Stimulated activated CD8-positive, alpha-beta memory T cell treated with anti-CD3 and anti-CD28 coated beads, Interleukin-4, amount 100 ng/mL, for 24 hours (primary cell): ENCODE measurements around the gene FNDC4.

Experiments used
- DNase-seq: peaks from one replicate; pipeline ENCODE4 v3.0.0-alpha.2; 2020; ENCODE audit warnings: low read depth

The FNDC4 gene

GRCh38 chr2:27494284-27494943, 586 bp downstream of the FNDC4 start:
- no peak for DNase-seq

DNA sequence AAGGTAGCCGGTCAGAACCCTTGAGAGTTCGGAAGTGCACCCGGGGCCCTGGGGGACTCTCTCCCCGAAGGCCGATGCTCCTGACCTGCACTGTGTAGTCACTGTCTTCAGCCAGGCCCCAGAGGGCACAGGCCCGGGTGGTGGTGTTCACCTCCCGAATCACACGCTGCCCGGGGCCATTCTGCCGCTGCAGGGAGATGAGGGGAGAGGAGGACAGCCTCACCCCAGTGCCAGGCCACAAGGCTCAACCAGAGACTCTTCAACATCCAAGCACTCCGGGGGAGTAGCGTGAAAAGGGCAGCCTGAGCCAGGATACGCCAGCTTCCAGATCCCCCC, 1.1 kb downstream of the FNDC4 start:
- DNase-seq = no peak

DNA sequence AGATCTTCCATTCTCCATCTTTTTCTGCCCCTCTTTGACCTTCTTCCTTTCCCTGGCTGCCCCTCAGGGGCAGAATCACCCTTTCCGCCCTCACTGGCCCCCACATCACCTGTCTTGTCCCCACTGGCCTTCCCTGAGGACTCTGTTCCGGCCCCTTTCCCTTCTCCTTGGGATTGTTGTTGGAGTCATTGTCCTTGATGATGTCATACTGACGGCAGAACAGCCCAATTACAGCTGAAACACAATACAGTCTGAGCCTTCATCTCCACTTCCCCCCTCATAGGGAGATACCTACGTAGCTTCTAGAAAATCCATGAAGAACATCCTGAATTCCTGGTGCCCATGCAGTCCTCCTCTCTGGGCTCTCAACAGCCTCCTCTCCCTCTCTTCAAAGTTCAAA, 2.4 kb downstream of the FNDC4 start:
- no peak for DNase-seq

GRCh38 chr2:27489498-27490397, 5.3 kb downstream of the FNDC4 start, which contains the start of gene IFT172:
Gene IFT172, minus strand, starts transcription at chr2:27489743. Its CDS starts 90 bp downstream, at chr2:27489653.
- peak; percentile 98 for DNase-seq

DNA sequence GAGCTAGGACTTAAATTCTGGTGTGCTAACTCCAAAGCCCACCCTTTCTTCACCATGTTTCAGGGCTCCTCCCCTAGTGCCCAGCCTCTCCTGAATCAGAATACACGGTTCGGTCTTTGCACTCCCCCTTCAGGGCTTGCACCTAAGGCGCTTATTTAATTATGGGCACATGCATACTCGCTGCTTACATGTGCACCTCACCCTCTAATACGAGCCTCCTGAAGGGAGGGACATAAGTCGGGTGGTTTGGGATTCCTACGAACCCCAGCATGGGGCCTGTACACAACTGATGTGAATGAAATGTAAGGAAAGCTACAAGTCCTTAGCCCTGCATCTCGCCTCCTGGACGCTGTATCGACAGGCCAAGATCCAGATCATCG, 5.9 kb downstream of the FNDC4 start:
- DNase-seq = no peak

DNA sequence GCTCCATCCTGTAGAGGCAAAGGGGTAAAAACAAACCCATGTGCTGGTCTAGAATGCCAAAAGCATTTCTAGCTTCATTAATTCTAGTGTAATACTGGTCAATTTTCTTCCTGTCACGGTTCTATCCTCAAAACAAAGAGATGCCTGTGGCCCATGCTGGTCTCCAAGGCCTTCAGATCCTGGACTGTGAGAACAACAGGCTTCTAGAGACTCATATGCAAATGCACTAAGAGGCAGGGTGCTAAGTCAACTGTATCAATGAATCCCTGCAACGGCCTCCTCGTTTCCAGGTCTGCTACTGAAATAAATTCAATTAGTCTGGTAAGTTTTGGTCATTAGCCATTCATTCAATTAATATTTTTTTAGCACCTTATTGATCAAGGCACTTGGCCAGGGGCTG, 9.5 kb downstream of the FNDC4 start:
- no peak for DNase-seq

GRCh38 chr2:27471961-27472360, 23.0 kb downstream of the FNDC4 start:
- DNase-seq = no peak

DNA sequence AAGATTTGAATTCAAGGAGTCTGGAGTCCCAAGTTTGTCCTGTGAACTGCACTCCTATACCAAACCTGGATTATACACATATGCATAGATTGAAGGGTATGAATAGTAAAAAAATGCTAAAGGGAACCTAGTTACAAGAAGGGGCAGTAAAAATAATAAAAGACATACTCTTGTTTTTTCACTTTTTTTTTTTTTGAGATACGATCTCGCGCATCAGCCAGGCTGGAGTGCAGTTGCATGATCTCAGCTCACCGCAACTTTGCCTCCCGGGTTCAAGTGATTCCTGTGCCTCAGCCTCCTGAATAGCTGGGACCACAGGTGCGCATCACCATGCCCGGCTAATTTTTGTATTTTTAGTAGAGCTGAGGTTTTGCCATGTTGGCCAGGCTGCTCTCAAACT, 30.6 kb downstream of the FNDC4 start:
- DNase-seq = no peak

DNA sequence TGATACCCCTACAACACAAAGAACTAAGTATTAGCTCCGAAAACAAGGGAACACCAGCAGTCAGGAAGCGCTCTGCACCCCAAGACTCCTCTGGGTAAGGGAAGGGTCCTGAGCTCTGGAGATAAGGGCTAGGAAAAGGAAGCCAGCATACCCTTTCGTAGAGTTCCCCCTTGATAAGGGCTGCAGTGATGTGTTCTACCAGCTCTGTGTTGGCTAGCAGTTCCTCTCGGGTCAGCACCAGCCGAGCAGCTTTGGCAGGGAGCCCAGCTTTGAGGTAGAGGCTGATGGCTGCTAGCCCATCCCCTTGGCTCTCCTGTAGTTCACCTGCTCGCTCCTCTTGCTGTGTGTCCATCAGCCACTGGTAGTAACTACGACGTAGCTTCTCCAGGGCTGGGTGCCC, 33.9 kb downstream of the FNDC4 start:
- DNase-seq = no peak

GRCh38 chr2:27453968-27454367, 41.0 kb downstream of the FNDC4 start:
- DNase-seq = no peak

- DNase-seq = no peak
Observed at GRCh38 chr2:27451095-27451494, 43.9 kb downstream of the FNDC4 start.

- no peak for DNase-seq
Observed at GRCh38 chr2:27448381-27448780, 46.6 kb downstream of the FNDC4 start.

DNA sequence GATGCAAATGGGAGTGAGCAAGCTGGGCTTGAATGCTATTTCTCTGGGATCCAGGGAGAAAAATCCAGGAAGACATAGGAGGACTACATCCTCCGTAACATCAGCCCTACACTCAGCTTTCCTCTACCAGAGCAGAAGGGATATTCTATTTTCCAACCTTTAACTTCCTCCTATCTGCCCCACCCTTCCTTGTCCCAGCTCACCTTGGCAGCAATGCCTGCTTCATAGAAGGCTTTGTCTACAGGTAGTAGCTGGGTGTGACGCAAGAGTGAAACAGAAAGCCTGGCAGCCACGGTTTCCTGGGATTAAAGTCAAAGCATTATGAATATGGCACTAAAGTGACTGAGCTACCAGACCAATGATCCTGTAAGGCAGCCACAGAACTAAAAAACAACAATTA, 48.9 kb downstream of the FNDC4 start:
- DNase-seq = no peak

- no peak for DNase-seq
Observed at GRCh38 chr2:27445615-27446014, 49.4 kb downstream of the FNDC4 start.

- no peak for DNase-seq
Observed at GRCh38 chr2:27445155-27445554, 49.8 kb downstream of the FNDC4 start.

DNA sequence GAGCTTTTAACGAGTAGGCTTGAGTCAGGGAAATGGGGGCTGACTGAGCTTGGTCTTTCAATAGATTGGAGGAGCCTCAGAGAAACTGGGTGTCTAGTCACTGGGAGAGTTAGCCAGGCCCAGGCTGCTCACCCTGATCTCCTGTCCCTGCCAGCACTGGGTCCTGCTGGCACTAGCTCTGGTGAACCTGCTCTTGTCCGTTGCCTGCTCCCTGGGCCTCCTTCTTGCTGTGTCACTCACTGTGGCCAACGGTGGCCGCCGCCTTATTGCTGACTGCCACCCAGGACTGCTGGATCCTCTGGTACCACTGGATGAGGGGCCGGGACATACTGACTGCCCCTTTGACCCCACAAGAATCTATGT, 52.1 kb downstream of the FNDC4 start:
- no peak for DNase-seq

- peak; percentile 12 for DNase-seq
Observed at GRCh38 chr2:27441958-27442919, 52.8 kb downstream of the FNDC4 start, which contains the start of gene KRTCAP3. Gene KRTCAP3, plus strand, starts transcription at chr2:27442381. Its CDS starts 32 bp downstream, at chr2:27442413.
